ENCODE measurements around the gene GLCE. TPM values are rescaled to one million over a fixed set of nuclear protein-coding genes. Genes with fewer than 3 reads are reported as not detected.

The GLCE gene
- total and polyA plus RNA-seq, 2 experiments from 2014 or later: 9.7 to 17.1 TPM

- Histone ChIP-seq H3K4me2 (ENCODE audit: unreplicated experiment) (no peak overlapping the region), H3K9me2 (ENCODE audit: insufficient read depth) (no peaks in the 10 kb centered on the region), H3K9ac (no peak overlapping the region), H3K79me2 (ENCODE audit: insufficient read depth) (no peaks in the 10 kb centered on the region), H3K9me3 (ENCODE audit: low read depth) (no peaks in the 10 kb centered on the region), H3K36me3 (ENCODE audit: low read depth) (no peaks in the 10 kb centered on the region), H3K4me3 (no peak overlapping the region), H2AFZ (no peak overlapping the region), H3K27ac (no peak overlapping the region), H3K4me1 (ENCODE audit: insufficient read depth) (no peaks in the 10 kb centered on the region), H3K27me3 (replicated peaks; ENCODE audit: insufficient read depth) (peaks cover 54% of the 10 kb centered on the region), H3F3A (ENCODE audit: insufficient read depth) (no peaks in the 10 kb centered on the region), H4K20me1 (ENCODE audit: insufficient read depth) (no peaks in the 10 kb centered on the region)
- WGBS, 2 experiments (ENCODE audit: low coverage in 1 of 2, low lambda C conversion rate in 2 of 2, missing lambda C conversion rate in 2 of 2): 73 to 91% methylated on average over 3 of the region's 3 CpGs
- no peak for TF ChIP-seq EZH2phosphoT487 (IDR thresholded peaks at IDR 0.05; ENCODE audit: insufficient read depth, low read depth)
- in situ Hi-C loops (cut with MboI): no loop called here
- DNase-seq: no peak
These were observed 39.7 kb upstream of the GLCE start for GRCh38 chr15:69120732-69121131.

- DNase-seq: no peak
- Histone ChIP-seq H3K9ac (no peak overlapping the region), H3K4me2 (ENCODE audit: unreplicated experiment) (no peak overlapping the region)
These were observed 39.1 kb upstream of the GLCE start for GRCh38 chr15:69121198-69121828.

GRCh38 chr15:69125236-69125635 lies 35.2 kb upstream of the GLCE start:
- TF ChIP-seq EZH2phosphoT487 (IDR thresholded peaks at IDR 0.05; ENCODE audit: insufficient read depth, low read depth) (no peak), EZH2 (IDR thresholded peaks at IDR 0.05; ENCODE audit: insufficient read depth, poor library complexity, severe bottlenecking) (no peak)
- in situ Hi-C loops (cut with MboI): no loop called here
- WGBS, 2 experiments (ENCODE audit: low coverage in 1 of 2, low lambda C conversion rate in 2 of 2, missing lambda C conversion rate in 2 of 2): 53 to 63% methylated on average over 8 of the region's 8 CpGs
- Histone ChIP-seq H3K4me2 (ENCODE audit: unreplicated experiment) (no peak overlapping the region), H3K9me3 (ENCODE audit: low read depth) (no peaks in the 10 kb centered on the region), H3K9me2 (ENCODE audit: insufficient read depth) (no peaks in the 10 kb centered on the region), H2AFZ (no peak overlapping the region), H3F3A (ENCODE audit: insufficient read depth) (0 out of 2 replicates have a peak, but pooled peaks cover 3% of the 10 kb centered on the region), H3K79me2 (ENCODE audit: insufficient read depth) (no peaks in the 10 kb centered on the region), H3K9ac (no peak overlapping the region), H3K4me3 (no peak overlapping the region), H3K36me3 (ENCODE audit: low read depth) (no peaks in the 10 kb centered on the region), H3K27ac (no peak overlapping the region), H3K27me3 (replicated peaks; ENCODE audit: insufficient read depth) (peaks cover 9% of the 10 kb centered on the region), H3K4me1 (ENCODE audit: insufficient read depth) (peaks cover 8% of the 10 kb centered on the region), H4K20me1 (ENCODE audit: insufficient read depth) (no peaks in the 10 kb centered on the region)
- DNase-seq: no peak

More at GRCh38 chr15:69121198-69121828, 39.1 kb upstream of the GLCE start:
- in situ Hi-C loops (cut with MboI): no loop called here
- H2AFZ ChIP-seq: no peak overlapping the region
- H3K79me2 ChIP-seq (ENCODE audit: insufficient read depth): no peaks in the 10 kb centered on the region
- H3K27me3 ChIP-seq (replicated peaks; ENCODE audit: insufficient read depth): peaks cover 49% of the 10 kb centered on the region
- WGBS, 2 experiments (ENCODE audit: low coverage in 1 of 2, low lambda C conversion rate in 2 of 2, missing lambda C conversion rate in 2 of 2): 77 to 80% methylated on average over 5 of the region's 5 CpGs
- H3K4me3 ChIP-seq: no peak overlapping the region
- no peak overlapping the region for H3K27ac ChIP-seq
- no peaks in the 10 kb centered on the region for H3K9me3 ChIP-seq (ENCODE audit: low read depth)
- H3F3A ChIP-seq (ENCODE audit: insufficient read depth): no peaks in the 10 kb centered on the region
- H3K9me2 ChIP-seq (ENCODE audit: insufficient read depth): no peaks in the 10 kb centered on the region
- TF ChIP-seq EZH2phosphoT487 (IDR thresholded peaks at IDR 0.05; ENCODE audit: insufficient read depth, low read depth) (no peak), EZH2 (IDR thresholded peaks at IDR 0.05; ENCODE audit: insufficient read depth, poor library complexity, severe bottlenecking) (no peak)
- H3K36me3 ChIP-seq (ENCODE audit: low read depth): no peaks in the 10 kb centered on the region
- no peaks in the 10 kb centered on the region for H3K4me1 ChIP-seq (ENCODE audit: insufficient read depth)
- no peaks in the 10 kb centered on the region for H4K20me1 ChIP-seq (ENCODE audit: insufficient read depth)

GRCh38 chr15:69126054-69126469 lies 34.4 kb upstream of the GLCE start:
- Histone ChIP-seq H4K20me1 (ENCODE audit: insufficient read depth) (no peaks in the 10 kb centered on the region), H2AFZ (no peak overlapping the region), H3K9me2 (ENCODE audit: insufficient read depth) (no peaks in the 10 kb centered on the region), H3K4me3 (no peak overlapping the region), H3K27me3 (replicated peaks; ENCODE audit: insufficient read depth) (peaks cover 2% of the 10 kb centered on the region), H3K27ac (no peak overlapping the region), H3K9me3 (ENCODE audit: low read depth) (no peaks in the 10 kb centered on the region), H3F3A (ENCODE audit: insufficient read depth) (0 out of 2 replicates have a peak, but pooled peaks cover 3% of the 10 kb centered on the region), H3K4me1 (ENCODE audit: insufficient read depth) (peaks cover 8% of the 10 kb centered on the region), H3K36me3 (ENCODE audit: low read depth) (no peaks in the 10 kb centered on the region), H3K4me2 (ENCODE audit: unreplicated experiment) (no peak overlapping the region), H3K79me2 (ENCODE audit: insufficient read depth) (no peaks in the 10 kb centered on the region), H3K9ac (no peak overlapping the region)
- DNase-seq: peak; percentile 27
- WGBS, 2 experiments (ENCODE audit: low coverage in 1 of 2, low lambda C conversion rate in 2 of 2, missing lambda C conversion rate in 2 of 2): 56 to 73% methylated on average over 3 of the region's 3 CpGs
- in situ Hi-C loops (cut with MboI): no loop called here
- no peak for TF ChIP-seq EZH2phosphoT487 (IDR thresholded peaks at IDR 0.05; ENCODE audit: insufficient read depth, low read depth)
- TF ChIP-seq EZH2 (IDR thresholded peaks at IDR 0.05; ENCODE audit: insufficient read depth, poor library complexity, severe bottlenecking): no peak

All from GM23248 (cell line).